SK-N-SH (cell line): Measurements from ENCODE around the gene EXOG. TPM values are rescaled to one million over a fixed set of nuclear protein-coding genes. Genes with fewer than 3 reads are reported as not detected.

Experiments used
- CTCF ChIA-PET: fragments of 300-600, 350-600 bp; formaldehyde crosslinking; extraction: SDS; loops from one replicate; lab custom pipeline; 2021; lab: Yijun Ruan, JAX
- POLR2A ChIA-PET: fragments of 350-600 bp; sonication (Branson Sonifier 250); formaldehyde crosslinking; extraction: SDS; loops from one replicate; lab custom pipeline; 2020; ENCODE audit warnings: antibody characterized with exemption, inconsistent platforms; lab: Yijun Ruan, JAX
- DNase-seq: peaks from one replicate; pipeline ENCODE4 v3.0.0; 2012
- H2AFZ ChIP-seq: fragments of 200-600 bp; sonication (generic); 2 replicates; pipeline ENCODE4 v1.8.1; 2016; ENCODE audit warnings: antibody characterized with exemption, mild to moderate bottlenecking, low read depth
- H3F3A ChIP-seq: fragments of 200-600 bp; sonication (generic); replicated peaks from 2 replicates; pipeline ENCODE3; 2016; ENCODE audit warnings: antibody characterized with exemption, mild to moderate bottlenecking; ENCODE audit not compliant: insufficient read depth
- H3K27ac ChIP-seq, 2 experiments: fragments of 200-500 bp in 1 of 2; fragments of 200-600 bp in 1 of 2; sonication (Bioruptor generic) in 1 of 2; sonication (generic), shearing (Covaris generic) in 1 of 2; 2 replicates each; pipeline versions ENCODE4 v1.5.1 to v1.6.1; 2014 to 2016; ENCODE audit warnings: low read depth in 2 of 2, inconsistent platforms in 1 of 2, low read length in 1 of 2, mild to moderate bottlenecking in 1 of 2, mixed read lengths in 1 of 2
- H3K27me3 ChIP-seq: fragments of 200-600 bp; sonication (generic), shearing (Covaris generic); 2 replicates; pipeline ENCODE4 v1.6.1; 2016; ENCODE audit warnings: mixed run types; ENCODE audit not compliant: insufficient read depth
- H3K36me3 ChIP-seq, 2 experiments: fragments of 200-500 bp in 1 of 2; fragments of 200-600 bp in 1 of 2; sonication (Bioruptor generic) in 1 of 2; sonication (generic) in 1 of 2; replicated peaks in 1 of 2; 2 replicates each; pipeline versions ENCODE3 to v1.5.1; 2014 to 2016; ENCODE audit warnings: low read length in 1 of 2, mild to moderate bottlenecking in 1 of 2; ENCODE audit not compliant: insufficient read depth in 2 of 2, control insufficient read depth in 1 of 2
- H3K4me1 ChIP-seq, 2 experiments: fragments of 200-500 bp in 1 of 2; fragments of 200-600 bp in 1 of 2; sonication (Bioruptor generic) in 1 of 2; sonication (generic), shearing (Covaris generic) in 1 of 2; 2 replicates each; pipeline versions ENCODE4 v1.5.1 to v1.6.1; 2014 to 2016; ENCODE audit warnings: low read depth in 1 of 2, low read length in 1 of 2, mixed run types in 1 of 2; ENCODE audit not compliant: insufficient read depth in 2 of 2, control insufficient read depth in 1 of 2
- H3K4me2 ChIP-seq: fragments of 200-600 bp; sonication (generic), shearing (Covaris generic); 2 replicates; pipeline ENCODE4 v1.6.1; 2017; ENCODE audit warnings: mixed run types
- H3K4me3 ChIP-seq, 2 experiments: fragments of 200-500 bp in 1 of 2; fragments of 200-600 bp in 1 of 2; sonication (Bioruptor generic) in 1 of 2; sonication (generic), shearing (Covaris generic) in 1 of 2; 2 replicates each; pipeline versions ENCODE4 v1.5.1 to v1.8.1; 2014 to 2016; ENCODE audit warnings: low read depth in 2 of 2, inconsistent platforms in 1 of 2, low read length in 1 of 2, mild to moderate bottlenecking in 1 of 2, mixed read lengths in 1 of 2, moderate library complexity in 1 of 2
- H3K79me2 ChIP-seq: fragments of 200-600 bp; sonication (generic); 2 replicates; pipeline ENCODE4 v1.8.1; 2017; ENCODE audit warnings: mild to moderate bottlenecking; ENCODE audit not compliant: insufficient read depth
- H3K9ac ChIP-seq: fragments of 200-600 bp; sonication (generic); 2 replicates; pipeline ENCODE4 v1.6.1; 2017; ENCODE audit warnings: mixed run types
- H3K9me2 ChIP-seq: fragments of 200-600 bp; sonication (generic); 2 replicates; pipeline ENCODE4 v1.6.1; 2017; ENCODE audit warnings: mixed run types
- H3K9me3 ChIP-seq: fragments of 200-600 bp; sonication (generic); 2 replicates; pipeline ENCODE4 v1.6.1; 2017; ENCODE audit warnings: mixed run types, mild to moderate bottlenecking, moderate library complexity
- H4K20me1 ChIP-seq: fragments of 200-600 bp; sonication (generic); 2 replicates; pipeline ENCODE4 v1.6.1; 2017; ENCODE audit warnings: mild to moderate bottlenecking, mixed run types; ENCODE audit not compliant: insufficient read depth
- CHD2 ChIP-seq: fragments of 150-350 bp; IDR thresholded peaks from 2 replicates; pipeline ENCODE4 v1.6.1; 2018; ENCODE audit warnings: low read length; ENCODE audit not compliant: partially characterized antibody
- ELF1 ChIP-seq: IDR thresholded peaks from 2 replicates; pipeline ENCODE4 v1.4.0; 2012
- EZH2phosphoT487 ChIP-seq: fragments of 200-600 bp; sonication (generic); IDR thresholded peaks from 2 replicates; pipeline ENCODE4 v1.6.1; 2017; ENCODE audit warnings: low read depth, mixed run types, mild to moderate bottlenecking, antibody characterized with exemption, moderate library complexity, borderline replicate concordance
- FOSL2 ChIP-seq: IDR thresholded peaks from 2 replicates; pipeline ENCODE4 v1.4.0; 2012; ENCODE audit warnings: low read depth, mild to moderate bottlenecking, moderate library complexity, borderline replicate concordance
- GABPA ChIP-seq: IDR thresholded peaks from 2 replicates; pipeline ENCODE4 v1.4.0; 2012; ENCODE audit warnings: low read depth, mild to moderate bottlenecking
- IRF3 ChIP-seq: fragments of 150-350 bp; IDR thresholded peaks from 2 replicates; pipeline ENCODE4 v1.6.1; 2016; ENCODE audit warnings: mild to moderate bottlenecking, low read depth, low read length
- MAX ChIP-seq: IDR thresholded peaks from 2 replicates; pipeline ENCODE4 v1.4.0; 2012; ENCODE audit warnings: low read depth
- MEF2A ChIP-seq: IDR thresholded peaks from 2 replicates; pipeline ENCODE4 v1.4.0; 2012; ENCODE audit warnings: low read depth, borderline replicate concordance
- NFIC ChIP-seq: IDR thresholded peaks from 2 replicates; pipeline ENCODE4 v1.4.0; 2012; ENCODE audit warnings: borderline replicate concordance
- NRF1 ChIP-seq: IDR thresholded peaks from 2 replicates; pipeline ENCODE4 v1.6.1; 2012; ENCODE audit warnings: low read depth, mild to moderate bottlenecking, low read length
- PBX3 ChIP-seq: IDR thresholded peaks from 2 replicates; pipeline ENCODE4; 2012
- RAD21 ChIP-seq: IDR thresholded peaks from 2 replicates; pipeline ENCODE4 v1.6.1; 2012; ENCODE audit warnings: mild to moderate bottlenecking, low read length
- RCOR1 ChIP-seq: fragments of 150-350 bp; IDR thresholded peaks from 2 replicates; pipeline ENCODE4 v1.6.1; 2017; ENCODE audit warnings: antibody characterized with exemption, low read length
- RFX5 ChIP-seq: IDR thresholded peaks from 2 replicates; pipeline ENCODE4 v1.6.1; 2012; ENCODE audit warnings: mild to moderate bottlenecking, improper control_type of control experiment, low read length
- RXRA ChIP-seq: IDR thresholded peaks from 2 replicates; pipeline ENCODE4 v1.4.0; 2012; ENCODE audit warnings: low read depth, mild to moderate bottlenecking, borderline replicate concordance
- SIN3A ChIP-seq: IDR thresholded peaks from 2 replicates; pipeline ENCODE4 v1.6.1; 2012; ENCODE audit warnings: low read depth, mild to moderate bottlenecking, low read length, moderate library complexity, borderline replicate concordance
- TAF1 ChIP-seq: IDR thresholded peaks from 2 replicates; pipeline ENCODE4 v1.6.1; 2012; ENCODE audit warnings: low read depth, mild to moderate bottlenecking, low read length, moderate library complexity, borderline replicate concordance
- TCF12 ChIP-seq: IDR thresholded peaks from 2 replicates; pipeline ENCODE4 v1.4.0; 2012
- TEAD4 ChIP-seq: IDR thresholded peaks from 2 replicates; pipeline ENCODE4 v1.4.0; 2012; ENCODE audit warnings: mild to moderate bottlenecking, borderline replicate concordance; ENCODE audit not compliant: insufficient read depth
- USF2 ChIP-seq: fragments of 150-350 bp; IDR thresholded peaks from 2 replicates; pipeline ENCODE4 v1.6.1; 2017; ENCODE audit warnings: antibody characterized with exemption, low read length, low read depth, borderline replicate concordance
- YY1 ChIP-seq: IDR thresholded peaks from 2 replicates; pipeline ENCODE4 v1.4.0; 2012; ENCODE audit warnings: low read depth, mild to moderate bottlenecking
- WGBS: methylation state at CpG from one replicate; pipeline ENCODE4 v1.1.6; 2017; ENCODE audit warnings: low lambda C conversion rate; 5-methylcytosine and 5-hydroxymethylcytosine counted together
- polyA plus RNA-seq, 3 experiments: library from polyadenylated mRNA; depleted of rRNA; stranded (reverse); fragments of >200 nt; gene quantifications; 2 replicates each; pipeline ENCODE4 v1.2.3, GENCODE V29; 2012

EXOG gene
- polyA plus RNA-seq, 1 of the 3 experiments (the other 2 are of a cell fraction), result 6.2 TPM

- TF ChIP-seq CHD2 (no peak), MAX (no peak), TCF12 (no peak), RCOR1 (no peak), FOSL2 (no peak), TAF1 (no peak), RXRA (no peak), RFX5 (no peak), USF2 (no peak), ELF1 (no peak), RAD21 (no peak), TEAD4 (no peak), NFIC (no peak), PBX3 (no peak), NRF1 (no peak), GABPA (no peak), YY1 (no peak)
Observed at GRCh38 chr3:38565339-38566214, 69.4 kb downstream of the EXOG start.

GRCh38 chr3:38566215-38566528, 70.0 kb downstream of the EXOG start:
- Histone ChIP-seq H3F3A (no peaks in the 10 kb centered on the region), H3K4me1 (no peaks in the 10 kb centered on the region), H3K4me2 (no peak overlapping the region), H3K36me3 (no peaks in the 10 kb centered on the region), H3K9ac (no peak overlapping the region), H4K20me1 (no peaks in the 10 kb centered on the region), H3K4me3 (no peak overlapping the region), H3K79me2 (no peaks in the 10 kb centered on the region), H3K9me3 (no peaks in the 10 kb centered on the region), H2AFZ (no peak overlapping the region)
- 80% methylated on average over 13 of the region's 13 CpGs for WGBS
- CTCF ChIA-PET, result interaction anchor here (1.4 to 1.6 kb wide), 2 partner anchors 45 to 48 kb away, joined by 3 to 5 read pairs; no protein-coding TSS in a partner anchor
- no peak for DNase-seq
- TF ChIP-seq IRF3 (no peak), EZH2phosphoT487 (no peak), CHD2 (no peak), USF2 (no peak), RAD21 (no peak), MEF2A (no peak), GABPA (no peak), RCOR1 (no peak), SIN3A (no peak), NFIC (no peak), RFX5 (no peak)
- TF ChIP-seq, all 33 proteins: peak for 0
- no peak overlapping the region for H3K27ac ChIP-seq
- POLR2A ChIA-PET, result no interaction called here
- no peaks in the 10 kb centered on the region for H3K27me3 ChIP-seq
- H3K9me2 ChIP-seq, result no peaks in the 10 kb centered on the region

More at GRCh38 chr3:38565339-38566214, 69.4 kb downstream of the EXOG start:
- WGBS, result 51% methylated on average over 13 of the region's 13 CpGs
- ChIA-PET POLR2A (interaction anchor here (1.3 kb wide), 1 partner anchor 9 kb away, joined by 3 read pairs; no protein-coding TSS in a partner anchor), CTCF (interaction anchor here (1.0 to 1.6 kb wide), 3 partner anchors 44 to 434 kb away, joined by 3 to 5 read pairs (median 4); no protein-coding TSS in a partner anchor)
- Histone ChIP-seq H3K9me2 (no peaks in the 10 kb centered on the region), H3K4me2 (no peak overlapping the region), H3K9me3 (no peaks in the 10 kb centered on the region), H3K4me1 (no peaks in the 10 kb centered on the region; a peak in 1 of 4 replicates), H3K27me3 (no peaks in the 10 kb centered on the region), H3K9ac (no peak overlapping the region), H4K20me1 (no peaks in the 10 kb centered on the region), H3K79me2 (no peaks in the 10 kb centered on the region), H3K4me3 (no peak overlapping the region), H2AFZ (no peak overlapping the region), H3K36me3 (no peaks in the 10 kb centered on the region), H3K27ac (no peak overlapping the region), H3F3A (no peaks in the 10 kb centered on the region)
- DNase-seq, result no peak
